Measurements from ENCODE around the gene CKAP2L. TPM values are rescaled to one million over a fixed set of nuclear protein-coding genes. Genes with fewer than 3 reads are reported as not detected.

Gene CKAP2L
- total RNA-seq, 1 experiment from 2014 or later: 23.3 TPM

GRCh38 chr2:112788653-112789052, 24.2 kb upstream of the CKAP2L start:
- no peak overlapping the region for H3K4me3 Mint-ChIP-seq

More at GRCh38 chr2:112788653-112789052, 24.2 kb upstream of the CKAP2L start:
- Histone ChIP-seq H3K27ac (ENCODE audit: insufficient read length, low read depth, low read length) (no peak overlapping the region), H3K9me3 (ENCODE audit: control insufficient read depth, low read depth, low read length) (no peaks in the 10 kb centered on the region), H4K91ac (ENCODE audit: insufficient read length, low read depth, low read length) (no peak overlapping the region), H2AK5ac (ENCODE audit: insufficient read length, low read length) (no peak overlapping the region), H2BK12ac (ENCODE audit: insufficient read length, low read depth, low read length) (no peak overlapping the region), H4K5ac (ENCODE audit: insufficient read length, low read depth, low read length) (no peak overlapping the region), H3K79me2 (ENCODE audit: insufficient read depth, low read length) (no peaks in the 10 kb centered on the region), H2BK20ac (ENCODE audit: low read depth, low read length, poor library complexity, severe bottlenecking) (no peak overlapping the region), H2BK5ac (ENCODE audit: insufficient read length, low read length) (no peak overlapping the region), H3K23me2 (ENCODE audit: insufficient read length, low read depth, low read length, poor library complexity, severe bottlenecking) (no peaks in the 10 kb centered on the region), H3K4ac (ENCODE audit: low read depth, low read length) (no peak overlapping the region), H3T11ph (ENCODE audit: low read length) (no peak overlapping the region), H4K8ac (replicated peaks; ENCODE audit: insufficient read length, low read depth, low read length) (no peak overlapping the region), H3K79me1 (ENCODE audit: insufficient read depth, low read depth, low read length, poor library complexity, severe bottlenecking) (no peaks in the 10 kb centered on the region), H3K18ac (ENCODE audit: insufficient read length, low read depth, low read length) (no peak overlapping the region), H3K56ac (ENCODE audit: insufficient read length, low read depth, low read length) (no peak overlapping the region), H2AFZ (ENCODE audit: low read length) (no peak overlapping the region), H3K4me2 (ENCODE audit: insufficient read depth, insufficient read length, low read length) (no peak overlapping the region), H3K4me1 (ENCODE audit: insufficient read depth, low read length) (peaks cover 7% of the 10 kb centered on the region), H3K27me3 (ENCODE audit: insufficient read depth, low read length) (no peaks in the 10 kb centered on the region), H3K9ac (ENCODE audit: extremely low read depth, insufficient read length, low read length) (no peak overlapping the region), H2BK15ac (ENCODE audit: low read depth, low read length) (no peak overlapping the region), H2BK120ac (ENCODE audit: low read depth, low read length, poor library complexity, severe bottlenecking) (no peak overlapping the region), H3K23ac (ENCODE audit: insufficient read length, low read depth, low read length) (no peak overlapping the region), H4K20me1 (ENCODE audit: control insufficient read depth, insufficient read depth, insufficient read length) (no peaks in the 10 kb centered on the region), H3K14ac (ENCODE audit: insufficient read depth, low read length) (no peak overlapping the region)
- H3K9me3 Mint-ChIP-seq: peaks cover 3 to 4% of the 10 kb centered on the region in 2 experiments; a peak in 4 of 5 replicates
- no peak for TF ChIP-seq CTCF (conservative IDR thresholded peaks at IDR 0.05)
- H3K4me1 Mint-ChIP-seq: peaks cover 46 to 64% of the 10 kb centered on the region in 2 experiments
- no CpG with 5 or more reads among the region's 3 CpGs for WGBS (ENCODE audit: extremely low coverage, insufficient read length, low lambda C conversion rate)
- H3K27me3 Mint-ChIP-seq (ENCODE audit: low read depth): no peaks in the 10 kb centered on the region
- DNase-seq: no peak
- no peak overlapping the region for H3K27ac Mint-ChIP-seq
- peaks cover 1 to 5% (median 3%) of the 10 kb centered on the region in 3 experiments; a peak in 4 of 7 replicates for H3K36me3 Mint-ChIP-seq (ENCODE audit: insufficient read depth in 1 of 3, low read depth in 3 of 3)
